DLD1 (cell line): ENCODE measurements around the gene AGA.

Experiments
- in situ Hi-C: cut with HindIII; loops from 2 replicates; pipeline ENCODE4 v1.10.0; 2017; ENCODE audit warnings: low sequenced_read_pairs

The AGA gene

DNA sequence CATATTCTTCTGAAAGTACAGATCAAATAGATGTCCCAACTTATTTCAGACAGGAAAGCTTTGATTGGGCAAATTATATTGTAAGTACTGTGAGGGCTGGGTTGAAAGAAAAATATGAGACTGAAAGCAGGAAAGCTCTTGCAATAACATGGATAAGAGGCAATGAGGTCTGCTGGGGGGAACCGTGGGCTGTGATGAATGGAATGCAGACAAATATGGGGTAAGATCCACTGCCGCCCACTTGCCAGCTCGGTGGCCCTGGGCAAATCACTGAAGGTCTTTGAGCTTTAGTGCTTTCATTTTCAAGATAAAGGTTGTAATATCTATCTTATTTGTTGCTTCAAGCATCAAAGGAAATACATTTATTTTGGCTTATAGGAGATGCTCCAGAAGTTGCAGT is 51.0 kb downstream of the AGA start:
- in situ Hi-C loops: no loop called here

DNA sequence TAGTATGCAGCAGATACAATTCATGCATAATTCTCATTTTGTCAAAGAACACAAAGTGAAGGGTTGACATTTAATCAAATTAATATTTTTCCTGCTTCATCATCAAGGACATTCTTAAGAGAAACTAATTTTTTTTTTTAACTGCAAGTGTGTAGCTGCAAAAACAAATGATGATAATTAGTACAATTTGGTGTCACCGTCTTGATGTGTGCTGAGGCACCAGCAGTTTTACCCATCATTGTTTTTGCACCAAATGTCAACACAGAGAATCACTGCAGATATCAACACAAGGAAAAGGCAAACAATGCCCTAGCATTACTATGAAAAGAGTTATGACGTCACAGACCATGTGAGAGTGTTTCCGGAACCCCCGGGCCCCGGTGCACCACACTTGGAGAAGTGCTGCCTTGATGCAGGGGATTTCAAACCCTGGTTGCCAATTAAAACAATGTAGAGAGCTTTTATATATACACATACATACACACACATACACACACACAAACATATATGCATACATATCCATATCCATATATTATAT is 55.9 kb downstream of the AGA start:
- in situ Hi-C loops: no loop called here

DNA sequence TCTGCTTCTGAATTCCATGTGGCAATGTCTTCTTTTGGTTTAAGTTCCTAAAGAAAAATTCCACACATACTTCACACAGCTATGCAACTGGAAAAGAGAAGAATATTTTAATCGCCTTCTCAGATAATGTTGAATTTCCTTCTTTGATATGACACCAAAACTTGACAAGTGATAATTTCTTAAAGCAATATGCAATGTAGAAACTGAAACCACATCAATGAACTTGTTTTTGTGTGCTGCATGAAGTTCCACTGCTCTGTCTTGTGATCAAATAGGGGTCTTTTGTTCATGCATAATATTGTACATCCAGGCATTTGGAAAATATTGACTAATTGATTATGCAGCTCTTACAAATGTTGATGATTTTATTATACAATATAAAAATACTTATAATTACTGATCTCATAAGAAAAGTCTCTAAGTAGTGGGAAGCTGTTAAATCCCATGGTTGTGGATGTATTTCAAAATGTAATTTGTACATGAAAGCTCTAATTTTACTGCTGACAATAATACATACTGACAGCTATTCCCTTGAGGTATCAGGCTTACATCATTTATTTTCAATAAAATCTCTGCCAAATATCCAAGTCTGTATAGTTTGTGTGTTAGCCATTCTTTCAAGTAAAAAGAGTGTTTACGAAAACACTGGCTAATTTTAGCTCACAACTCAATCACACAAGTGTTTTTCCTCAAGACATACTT is 56.5 kb downstream of the AGA start:
- in situ Hi-C loops: no loop called here

DNA sequence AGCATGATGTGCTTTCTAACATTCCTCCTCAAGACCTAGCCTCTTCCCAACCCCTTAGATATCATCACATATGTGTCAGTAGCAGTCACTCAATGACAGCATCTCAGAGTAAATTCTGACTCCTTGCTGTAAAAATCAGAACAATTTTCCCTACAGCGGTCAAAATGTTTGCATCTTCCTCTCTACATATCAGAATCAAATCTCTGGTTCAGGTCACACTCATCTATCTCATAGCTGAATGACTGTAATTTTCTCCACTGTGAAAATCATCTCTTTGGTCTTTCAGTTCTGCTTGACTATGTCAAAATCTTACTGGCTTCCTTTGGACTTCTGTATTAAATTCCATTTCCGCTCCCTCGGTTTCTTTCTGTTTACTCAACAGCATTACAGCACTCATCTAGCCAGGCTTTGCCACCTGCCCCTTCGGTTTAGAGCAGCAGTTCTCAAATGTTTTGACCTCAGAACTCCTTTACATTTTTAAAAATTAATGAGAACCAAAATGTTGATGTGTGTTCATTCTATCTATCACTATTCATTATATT is 57.3 kb downstream of the AGA start:
- in situ Hi-C loops: no loop called here

DNA sequence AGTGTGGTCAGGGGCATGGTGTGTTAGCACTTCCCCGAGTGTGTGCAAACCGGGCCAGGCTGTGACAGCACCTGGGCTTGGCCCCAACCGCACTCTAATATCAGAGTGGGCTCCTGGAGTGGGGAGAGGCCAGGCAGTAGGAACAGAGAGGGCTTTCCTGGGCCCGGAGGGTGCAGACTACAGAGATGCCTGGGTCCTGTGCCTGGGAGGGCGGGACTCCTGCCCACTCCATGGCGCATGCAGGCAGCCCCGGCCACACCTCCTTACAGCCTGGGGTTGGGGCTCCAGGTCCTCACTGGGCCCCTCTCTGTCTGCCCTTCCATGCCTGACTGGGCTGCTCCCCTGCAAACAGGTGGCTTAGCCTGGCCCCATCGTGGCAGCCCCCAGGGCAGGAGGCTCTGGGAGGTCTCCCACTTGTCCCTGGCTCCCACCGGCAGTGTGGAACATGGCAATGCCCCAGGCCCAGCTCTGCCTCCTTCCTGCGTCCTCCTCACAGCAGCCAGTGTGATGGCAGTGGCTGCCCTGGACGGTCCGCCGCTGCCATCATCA is 60.4 kb downstream of the AGA start:
- in situ Hi-C loops: no loop called here
